ENCODE measurements around the gene DDX1.

DNA sequence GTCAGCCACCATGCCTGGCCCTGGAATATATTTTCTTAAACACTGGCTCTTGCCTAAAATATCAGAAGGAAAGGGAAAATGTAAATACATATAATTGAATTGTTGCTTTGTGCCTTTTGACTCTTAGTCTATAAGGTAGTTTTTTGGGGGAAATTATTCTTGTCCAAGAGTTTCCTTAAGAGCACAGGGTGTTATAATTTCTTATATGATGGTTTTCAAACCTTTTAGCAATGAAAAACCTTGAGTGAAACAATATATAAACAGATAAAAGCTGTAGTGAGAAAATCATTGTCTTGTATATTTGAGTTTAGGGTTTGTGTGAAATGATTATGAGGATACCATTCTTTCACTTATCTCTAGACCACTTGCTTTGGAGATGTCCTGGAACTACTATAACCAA is 40.2 kb downstream of the DDX1 start:
- TF ChIP-seq SIN3A (IDR thresholded peaks at IDR 0.05; ENCODE audit: borderline replicate concordance, insufficient read depth, low read length) (no peak), POLR2AphosphoS5 (IDR thresholded peaks at IDR 0.05; ENCODE audit: low read depth, low read length) (no peak), FOXP2 (optimal IDR thresholded peaks at IDR 0.05; ENCODE audit: borderline replicate concordance, extremely low read depth, extremely low read length, insufficient read depth) (no peak)
- TF ChIP-seq, protein P1, sequence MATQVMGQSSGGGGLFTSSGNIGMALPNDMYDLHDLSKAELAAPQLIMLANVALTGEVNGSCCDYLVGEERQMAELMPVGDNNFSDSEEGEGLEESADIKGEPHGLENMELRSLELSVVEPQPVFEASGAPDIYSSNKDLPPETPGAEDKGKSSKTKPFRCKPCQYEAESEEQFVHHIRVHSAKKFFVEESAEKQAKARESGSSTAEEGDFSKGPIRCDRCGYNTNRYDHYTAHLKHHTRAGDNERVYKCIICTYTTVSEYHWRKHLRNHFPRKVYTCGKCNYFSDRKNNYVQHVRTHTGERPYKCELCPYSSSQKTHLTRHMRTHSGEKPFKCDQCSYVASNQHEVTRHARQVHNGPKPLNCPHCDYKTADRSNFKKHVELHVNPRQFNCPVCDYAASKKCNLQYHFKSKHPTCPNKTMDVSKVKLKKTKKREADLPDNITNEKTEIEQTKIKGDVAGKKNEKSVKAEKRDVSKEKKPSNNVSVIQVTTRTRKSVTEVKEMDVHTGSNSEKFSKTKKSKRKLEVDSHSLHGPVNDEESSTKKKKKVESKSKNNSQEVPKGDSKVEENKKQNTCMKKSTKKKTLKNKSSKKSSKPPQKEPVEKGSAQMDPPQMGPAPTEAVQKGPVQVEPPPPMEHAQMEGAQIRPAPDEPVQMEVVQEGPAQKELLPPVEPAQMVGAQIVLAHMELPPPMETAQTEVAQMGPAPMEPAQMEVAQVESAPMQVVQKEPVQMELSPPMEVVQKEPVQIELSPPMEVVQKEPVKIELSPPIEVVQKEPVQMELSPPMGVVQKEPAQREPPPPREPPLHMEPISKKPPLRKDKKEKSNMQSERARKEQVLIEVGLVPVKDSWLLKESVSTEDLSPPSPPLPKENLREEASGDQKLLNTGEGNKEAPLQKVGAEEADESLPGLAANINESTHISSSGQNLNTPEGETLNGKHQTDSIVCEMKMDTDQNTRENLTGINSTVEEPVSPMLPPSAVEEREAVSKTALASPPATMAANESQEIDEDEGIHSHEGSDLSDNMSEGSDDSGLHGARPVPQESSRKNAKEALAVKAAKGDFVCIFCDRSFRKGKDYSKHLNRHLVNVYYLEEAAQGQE (IDR thresholded peaks at IDR 0.05; ENCODE audit: insufficient read depth in 1 of 2, low read depth in 2 of 2, low read length in 2 of 2) = no peak

All from PFSK-1 (cell line).